ENCODE measurements around the gene PALB2. TPM values are rescaled to one million over a fixed set of nuclear protein-coding genes. Genes with fewer than 3 reads are reported as not detected.
A peak's percentile ranks its signal among the peaks of the same experiment; 100 is the strongest.

PALB2 gene
- total and polyA plus RNA-seq, 2 of the 13 experiments (the other 11 are each of a cell fraction or from before 2014, with no cell fraction given), result 12.1 to 40.9 TPM

GRCh38 chr16:23640931-23641765, at the start of gene PALB2, which contains the start of gene DCTN5 (continued):
- TF ChIP-seq SIX1 (CRISPR knock-in tag; IDR thresholded peaks at IDR 0.05; ENCODE audit: borderline replicate concordance), result peak; percentile 28; the same call in 1 of the 2 replicates
- TF ChIP-seq JUNB (CRISPR knock-in tag; IDR thresholded peaks at IDR 0.05; ENCODE audit: borderline replicate concordance), result no peak
- peak; percentile 39; the same call in 1 of the 2 replicates for TF ChIP-seq HHEX (CRISPR knock-in tag; IDR thresholded peaks at IDR 0.05)
- peak; percentile 92 for TF ChIP-seq MIER3 (CRISPR knock-in tag; IDR thresholded peaks at IDR 0.05; ENCODE audit: borderline replicate concordance)
- TF ChIP-seq PHB2 (IDR thresholded peaks at IDR 0.05; ENCODE audit: partially characterized antibody), result no peak
- TF ChIP-seq ZNF3 (CRISPR knock-in tag; IDR thresholded peaks at IDR 0.05), result peak; percentile 22; the same call in 1 of the 2 replicates
- TF ChIP-seq PAF1 (CRISPR knock-in tag; IDR thresholded peaks at IDR 0.05), result no peak
- TF ChIP-seq NFRKB (IDR thresholded peaks at IDR 0.05), result peak; percentile 66
- TF ChIP-seq AKNA (CRISPR knock-in tag; IDR thresholded peaks at IDR 0.05; ENCODE audit: borderline replicate concordance), result peak; percentile 95; the same call in 1 of the 2 replicates
- peak; percentile 70; the same call in 1 of the 2 replicates for TF ChIP-seq FOSL1 (CRISPR knock-in tag; IDR thresholded peaks at IDR 0.05; ENCODE audit: borderline replicate concordance)
- TF ChIP-seq ZIK1 (CRISPR knock-in tag; IDR thresholded peaks at IDR 0.05; ENCODE audit: borderline replicate concordance, low read depth), result peak; percentile 95
- TF ChIP-seq KDM4B (CRISPR knock-in tag; IDR thresholded peaks at IDR 0.05), result no peak; the same call in none of the 2 replicates
- no peak for TF ChIP-seq NFIB (CRISPR knock-in tag; IDR thresholded peaks at IDR 0.05; ENCODE audit: borderline replicate concordance)
- TF ChIP-seq RBAK (CRISPR knock-in tag; IDR thresholded peaks at IDR 0.05), result peak; percentile 57; the same call in 1 of the 2 replicates
- TF ChIP-seq PLSCR1 (CRISPR knock-in tag; IDR thresholded peaks at IDR 0.05; ENCODE audit: borderline replicate concordance), result peak; percentile 1
- peak; percentile 75; the same call in 1 of the 2 replicates for TF ChIP-seq HOXD1 (CRISPR knock-in tag; IDR thresholded peaks at IDR 0.05)
- TF ChIP-seq ZNF337 (CRISPR knock-in tag; IDR thresholded peaks at IDR 0.05; ENCODE audit: borderline replicate concordance, low read depth), result peak; percentile 68; the same call in 1 of the 2 replicates
- TF ChIP-seq ZNF446 (CRISPR knock-in tag; IDR thresholded peaks at IDR 0.05), result peak; percentile 96; the same call in 1 of the 2 replicates
- TF ChIP-seq PHF21A (CRISPR knock-in tag; IDR thresholded peaks at IDR 0.05), result peak; percentile 99
- TF ChIP-seq ZNF143 (CRISPR knock-in tag; IDR thresholded peaks at IDR 0.05), result peak; percentile 82
- TF ChIP-seq HOXA3 (CRISPR knock-in tag; IDR thresholded peaks at IDR 0.05), result peak; percentile 97
- peak; percentile 30; the same call in 1 of the 2 replicates for TF ChIP-seq ZNF7 (CRISPR knock-in tag; IDR thresholded peaks at IDR 0.05)
- peak; percentile 79 for TF ChIP-seq PPARG (CRISPR knock-in tag; conservative IDR thresholded peaks at IDR 0.05)
- peak; percentile 68; the same call in 1 of the 2 replicates for TF ChIP-seq ZNF296 (CRISPR knock-in tag; conservative IDR thresholded peaks at IDR 0.05)
- TF ChIP-seq IRF9 (CRISPR knock-in tag; IDR thresholded peaks at IDR 0.05; ENCODE audit: borderline replicate concordance), result peak; percentile 97

All from HepG2 (cell line).